Renal cortex interstitium (tissue), 15 donors: ENCODE data around the gene ETS1. TPM values are rescaled to one million over a fixed set of nuclear protein-coding genes. Genes with fewer than 3 reads are reported as not detected.

Source experiments
- DNase-seq, 11 donors: peaks; one replicate each; pipeline ENCODE4 v3.0.0-alpha.2; 2013; ENCODE audit warnings: low read depth in 9 of 11, low spot score in 4 of 11; ENCODE audit errors: extremely low read depth in 1 of 11
- long read RNA-seq, 16 experiments: transcript quantifications; one replicate each; lab custom pipeline, GENCODE V29; 2026
- polyA plus RNA-seq, 3 donors: library from polyadenylated mRNA; unstranded; fragments of 120-200 nt; gene quantifications; one replicate each; pipeline ENCODE4 v1.2.1, GENCODE V29; 2013; ENCODE audit not compliant: insufficient read length in 3 of 3

Gene ETS1, protein sequence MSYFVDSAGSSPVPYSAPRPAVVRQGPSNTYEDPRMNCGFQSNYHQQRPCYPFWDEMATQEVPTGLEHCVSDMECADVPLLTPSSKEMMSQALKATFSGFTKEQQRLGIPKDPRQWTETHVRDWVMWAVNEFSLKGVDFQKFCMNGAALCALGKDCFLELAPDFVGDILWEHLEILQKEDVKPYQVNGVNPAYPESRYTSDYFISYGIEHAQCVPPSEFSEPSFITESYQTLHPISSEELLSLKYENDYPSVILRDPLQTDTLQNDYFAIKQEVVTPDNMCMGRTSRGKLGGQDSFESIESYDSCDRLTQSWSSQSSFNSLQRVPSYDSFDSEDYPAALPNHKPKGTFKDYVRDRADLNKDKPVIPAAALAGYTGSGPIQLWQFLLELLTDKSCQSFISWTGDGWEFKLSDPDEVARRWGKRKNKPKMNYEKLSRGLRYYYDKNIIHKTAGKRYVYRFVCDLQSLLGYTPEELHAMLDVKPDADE
- 10 to 100 TPM; 64.5 to 84.2 (median 74.3) TPM for polyA plus RNA-seq
- long read RNA-seq, donor 1, partial matches to known transcripts = 9 of 9 reads
- long read RNA-seq, donor 1, other reads (novel, unspliced or antisense) = 0 of 9 reads
- long read RNA-seq, donor 2, partial matches to known transcripts = 13 of 16 reads
- long read RNA-seq, donor 2, other reads (novel, unspliced or antisense) = 0 of 16 reads
- long read RNA-seq, donor 3, full-length matches to known transcripts = 9 of 18 reads
- long read RNA-seq, donor 3, partial matches to known transcripts = 9 of 18 reads
- long read RNA-seq, donor 3, other reads (novel, unspliced or antisense) = 0 of 18 reads
- long read RNA-seq, donor 4, partial matches to known transcripts = 12 of 13 reads
- long read RNA-seq, donor 4, other reads (novel, unspliced or antisense) = 0 of 13 reads
- long read RNA-seq, donor 5 = 0 reads
- long read RNA-seq, donor 6, full-length matches to known transcripts = 6 of 17 reads
- long read RNA-seq, donor 6, partial matches to known transcripts = 11 of 17 reads
- long read RNA-seq, donor 6, other reads (novel, unspliced or antisense) = 0 of 17 reads
- long read RNA-seq, donor 7, partial matches to known transcripts = 6 of 11 reads
- long read RNA-seq, donor 7, other reads (novel, unspliced or antisense) = 0 of 11 reads
- long read RNA-seq, donor 8, full-length matches to known transcripts = 10 of 21 reads
- long read RNA-seq, donor 8, partial matches to known transcripts = 11 of 21 reads
- long read RNA-seq, donor 8, other reads (novel, unspliced or antisense) = 0 of 21 reads
- long read RNA-seq, donor 9, full-length matches to known transcripts = 4 of 12 reads
- long read RNA-seq, donor 9, partial matches to known transcripts = 8 of 12 reads
- long read RNA-seq, donor 9, other reads (novel, unspliced or antisense) = 0 of 12 reads
- long read RNA-seq, donor 10, partial matches to known transcripts = 8 of 12 reads
- long read RNA-seq, donor 10, other reads (novel, unspliced or antisense) = 0 of 12 reads
- long read RNA-seq, donor 11, full-length matches to known transcripts = 6 of 16 reads
- long read RNA-seq, donor 11, partial matches to known transcripts = 10 of 16 reads
- long read RNA-seq, donor 11, other reads (novel, unspliced or antisense) = 0 of 16 reads
- long read RNA-seq, donor 12 = 0 reads
- long read RNA-seq, donor 13 = 0 reads
- long read RNA-seq, donor 14, partial matches to known transcripts = 0 of 6 reads
- long read RNA-seq, donor 14, other reads (novel, unspliced or antisense) = 0 of 6 reads
- long read RNA-seq, donor 15, partial matches to known transcripts = 0 of 3 reads
- long read RNA-seq, donor 15, other reads (novel, unspliced or antisense) = 0 of 3 reads
- long read RNA-seq, donor 16, full-length matches to known transcripts = 15 of 47 reads
- long read RNA-seq, donor 16, partial matches to known transcripts = 32 of 47 reads
- long read RNA-seq, donor 16, other reads (novel, unspliced or antisense) = 0 of 47 reads

GRCh38 chr11:128587415-128587814, at the start of gene ETS1:
Gene ETS1, minus strand, starts transcription at chr11:128587558. Its CDS starts 14,428 bp downstream, at chr11:128573130.
- no peak for DNase-seq

DNA sequence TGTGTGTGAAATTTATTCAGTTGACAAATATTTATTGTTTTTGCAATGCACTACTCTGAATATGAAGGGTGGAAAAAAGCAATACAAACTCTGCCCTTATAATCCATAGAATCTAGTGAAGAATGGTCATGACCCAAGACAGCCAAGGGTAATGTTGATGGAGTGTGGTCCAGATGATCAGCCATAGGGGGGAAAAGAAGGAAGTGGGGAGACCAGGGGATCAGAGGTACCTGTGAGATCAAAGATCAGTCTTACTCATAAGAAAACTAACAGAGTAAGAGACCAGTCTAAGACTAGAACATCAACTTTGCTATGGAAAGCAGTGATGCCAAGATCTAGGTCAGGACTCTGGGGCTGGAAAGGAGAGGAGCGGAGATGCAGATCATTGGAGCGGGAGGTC, 47.0 kb upstream of the ETS1 start:
- no peak for DNase-seq

- no peak for DNase-seq
These were observed 46.1 kb upstream of the ETS1 start for GRCh38 chr11:128633384-128633965.

GRCh38 chr11:128632141-128632791, 44.9 kb upstream of the ETS1 start:
- peak in 1 of 11 donors; percentile 26 for DNase-seq

DNA sequence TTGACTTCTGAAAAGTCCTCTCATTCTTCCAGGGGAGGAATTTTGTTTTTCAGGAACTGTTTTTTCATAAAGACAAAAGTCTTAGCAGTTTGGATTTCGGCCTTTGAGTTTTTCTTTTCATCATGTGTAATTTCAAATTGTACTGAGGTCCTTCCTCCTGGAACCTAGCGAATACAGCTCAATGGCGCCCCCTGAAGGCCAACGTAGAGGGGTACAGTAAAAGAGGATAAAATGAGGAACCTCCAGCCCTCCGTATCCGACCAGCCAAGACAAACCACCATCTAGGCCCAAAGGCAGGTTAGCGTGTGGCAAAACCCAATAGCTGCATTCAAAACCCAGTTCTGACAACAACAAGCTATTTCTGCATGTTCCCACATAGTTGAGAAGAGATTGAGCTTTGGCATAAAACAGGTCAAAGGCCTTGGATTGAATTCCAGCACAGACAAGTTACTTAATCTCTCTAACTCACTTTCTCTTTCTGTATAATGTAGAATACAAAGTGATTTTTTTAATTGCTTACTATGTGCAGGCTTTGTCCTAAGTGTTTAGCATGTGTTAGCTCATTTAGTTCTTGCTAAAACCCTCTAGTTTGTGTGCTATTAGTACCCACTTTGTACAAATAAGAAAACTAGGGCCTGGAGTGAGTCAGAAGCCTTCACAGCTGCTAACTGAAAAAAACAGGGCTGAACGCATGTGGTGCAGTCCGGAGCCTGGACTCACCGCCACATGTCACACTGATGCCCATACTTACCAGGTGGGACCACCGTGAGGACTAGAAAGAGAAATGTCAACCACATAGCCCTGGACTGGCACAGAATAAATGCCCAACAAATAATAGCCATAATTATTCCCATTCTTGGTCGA, 43.2 kb upstream of the ETS1 start:
- peak; percentile 63 to 88 (median 81) for DNase-seq

DNA sequence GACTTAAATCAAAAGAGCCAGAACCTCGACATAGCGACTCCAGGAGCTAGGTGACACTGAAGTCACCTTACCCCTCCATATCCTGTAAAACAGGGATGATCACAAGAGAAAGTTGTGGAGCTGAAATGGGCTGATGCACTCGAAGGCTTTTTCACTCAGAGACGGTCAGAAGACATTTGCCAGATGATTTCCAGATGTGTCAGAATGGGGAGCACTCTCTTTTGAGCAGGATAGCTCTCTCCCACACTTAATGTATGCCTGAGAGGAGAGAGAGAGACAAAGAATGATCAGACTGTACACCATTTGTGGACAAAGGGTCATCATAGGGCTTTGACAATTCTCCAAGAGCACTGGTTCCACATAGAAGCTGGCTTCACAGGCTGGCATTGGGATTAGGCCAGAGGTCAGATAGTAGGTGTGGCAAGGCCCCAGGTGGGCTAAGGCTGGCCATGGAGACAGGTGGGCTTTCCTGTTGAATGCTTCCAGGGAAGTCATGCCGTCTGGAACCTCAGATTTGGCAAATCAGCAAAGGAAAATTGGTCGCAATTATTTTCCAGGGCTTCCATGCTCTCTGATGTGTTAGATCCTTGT, 42.3 kb upstream of the ETS1 start:
- no peak for DNase-seq

DNA sequence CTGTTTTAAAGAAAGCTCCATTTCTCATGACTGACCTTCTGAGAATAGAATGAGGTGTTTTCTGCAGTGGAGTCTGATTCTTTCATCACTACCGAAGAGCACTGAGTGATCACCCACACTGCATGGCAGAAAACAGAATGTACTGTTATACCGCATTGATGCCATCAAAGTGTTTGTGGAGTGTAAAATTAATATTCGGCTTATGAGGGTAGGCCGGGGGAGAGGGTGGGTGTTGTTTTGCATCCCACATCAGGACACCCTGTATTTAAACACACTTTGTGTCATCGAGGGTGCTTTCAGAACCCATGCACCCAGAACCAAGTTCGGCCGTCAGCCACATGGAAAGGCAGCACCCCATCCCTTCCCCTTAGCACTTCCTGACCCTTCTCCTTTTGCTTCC, 41.3 kb upstream of the ETS1 start:
- DNase-seq = no peak

GRCh38 chr11:128628325-128628673, 40.9 kb upstream of the ETS1 start:
- DNase-seq = no peak

GRCh38 chr11:128627666-128628324, 40.4 kb upstream of the ETS1 start:
- DNase-seq = no peak

GRCh38 chr11:128626913-128627665, 39.7 kb upstream of the ETS1 start:
- no peak for DNase-seq

- DNase-seq = no peak
These were observed 38.4 kb upstream of the ETS1 start for GRCh38 chr11:128625746-128626145.

DNA sequence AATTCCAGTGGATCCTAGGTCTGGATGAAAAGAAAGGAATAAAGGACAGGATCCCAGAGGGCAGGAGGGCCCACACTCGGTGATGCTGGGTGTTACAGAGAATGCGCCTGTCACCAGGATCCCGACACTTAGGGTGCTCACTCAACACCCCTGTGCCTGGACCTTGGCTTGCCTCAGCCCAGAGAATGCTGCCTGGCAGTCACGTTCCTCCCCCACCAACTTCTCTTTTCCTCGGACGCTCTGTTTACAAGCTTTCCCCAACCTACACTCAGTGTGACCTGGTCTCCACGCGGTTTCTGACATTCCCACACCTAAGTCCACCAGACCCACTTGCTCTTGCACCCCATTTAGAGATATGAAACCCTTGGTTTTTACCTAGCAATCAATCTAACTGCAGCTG, 38.0 kb upstream of the ETS1 start:
- no peak for DNase-seq

GRCh38 chr11:128624269-128625175, 37.2 kb upstream of the ETS1 start:
- DNase-seq = no peak

DNA sequence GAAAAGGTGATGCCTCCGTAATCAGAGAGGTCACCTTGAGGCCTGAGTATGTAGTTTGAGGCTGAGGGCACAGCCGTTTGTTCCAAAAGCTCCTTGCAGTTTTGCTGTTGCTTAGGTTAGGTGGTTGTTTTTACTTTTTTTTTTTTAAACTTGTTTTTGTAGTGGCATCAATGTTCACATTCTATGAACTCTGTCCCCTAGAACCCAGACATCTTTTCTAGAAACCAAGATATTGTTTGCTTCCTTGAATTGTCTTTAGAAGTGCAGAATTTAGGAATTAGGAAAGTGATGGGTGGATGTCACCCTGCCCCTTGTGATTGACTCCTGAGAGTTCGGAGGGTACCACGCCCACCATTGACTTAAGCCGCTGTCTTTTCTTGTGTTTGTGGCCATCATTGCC, 35.7 kb upstream of the ETS1 start:
- DNase-seq = no peak
